ENCODE measurements around the gene ITGA2.

DNA sequence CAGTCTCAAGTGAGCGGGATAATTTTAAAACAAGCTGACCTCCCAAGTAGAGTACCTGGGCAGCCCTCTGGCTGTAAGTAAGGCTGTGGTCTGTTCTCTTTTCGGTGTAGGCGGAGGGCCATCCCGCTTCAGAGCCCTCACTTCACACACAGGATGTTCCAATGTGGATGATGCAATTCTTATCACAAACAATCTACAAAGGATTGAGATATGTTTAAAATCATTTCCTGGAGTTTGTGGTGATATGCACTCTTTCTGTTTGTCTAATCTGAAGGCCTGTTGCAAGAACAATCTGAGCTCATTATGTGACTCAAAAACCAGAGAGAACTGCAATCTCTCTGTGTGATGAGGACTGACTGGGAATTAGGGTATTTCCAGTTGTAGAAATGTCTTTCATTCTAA, 42.5 kb downstream of the ITGA2 start:
- TF ChIP-seq POLR2A (IDR thresholded peaks at IDR 0.05) = no peak
- TF ChIP-seq, protein P1, sequence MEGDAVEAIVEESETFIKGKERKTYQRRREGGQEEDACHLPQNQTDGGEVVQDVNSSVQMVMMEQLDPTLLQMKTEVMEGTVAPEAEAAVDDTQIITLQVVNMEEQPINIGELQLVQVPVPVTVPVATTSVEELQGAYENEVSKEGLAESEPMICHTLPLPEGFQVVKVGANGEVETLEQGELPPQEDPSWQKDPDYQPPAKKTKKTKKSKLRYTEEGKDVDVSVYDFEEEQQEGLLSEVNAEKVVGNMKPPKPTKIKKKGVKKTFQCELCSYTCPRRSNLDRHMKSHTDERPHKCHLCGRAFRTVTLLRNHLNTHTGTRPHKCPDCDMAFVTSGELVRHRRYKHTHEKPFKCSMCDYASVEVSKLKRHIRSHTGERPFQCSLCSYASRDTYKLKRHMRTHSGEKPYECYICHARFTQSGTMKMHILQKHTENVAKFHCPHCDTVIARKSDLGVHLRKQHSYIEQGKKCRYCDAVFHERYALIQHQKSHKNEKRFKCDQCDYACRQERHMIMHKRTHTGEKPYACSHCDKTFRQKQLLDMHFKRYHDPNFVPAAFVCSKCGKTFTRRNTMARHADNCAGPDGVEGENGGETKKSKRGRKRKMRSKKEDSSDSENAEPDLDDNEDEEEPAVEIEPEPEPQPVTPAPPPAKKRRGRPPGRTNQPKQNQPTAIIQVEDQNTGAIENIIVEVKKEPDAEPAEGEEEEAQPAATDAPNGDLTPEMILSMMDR (IDR thresholded peaks at IDR 0.05) = no peak

Measured in testis (tissue), 2 donors.